D721Med (cell line): Measurements from ENCODE around the gene TMEM14A.
A peak's percentile ranks its signal among the peaks of the same experiment; 100 is the strongest.

Experiments used
- DNase-seq: peaks from one replicate; pipeline ENCODE4 v3.0.0; 2011; ENCODE audit warnings: low spot score; ENCODE audit not compliant: insufficient read length
- FAIRE-seq: peaks from 2 replicates; lab custom pipeline; 2011; peaks lifted over from hg19 to GRCh38; lab: Jason Lieb, UNC
- TF ChIP-seq, protein P1 (sequence below): IDR thresholded peaks from 2 replicates; pipeline ENCODE4 v1.5.1; 2012; ENCODE audit warnings: mild to moderate bottlenecking, control low read depth; ENCODE audit not compliant: insufficient read depth; ENCODE audit errors: missing control alignments

TMEM14A gene

DNA sequence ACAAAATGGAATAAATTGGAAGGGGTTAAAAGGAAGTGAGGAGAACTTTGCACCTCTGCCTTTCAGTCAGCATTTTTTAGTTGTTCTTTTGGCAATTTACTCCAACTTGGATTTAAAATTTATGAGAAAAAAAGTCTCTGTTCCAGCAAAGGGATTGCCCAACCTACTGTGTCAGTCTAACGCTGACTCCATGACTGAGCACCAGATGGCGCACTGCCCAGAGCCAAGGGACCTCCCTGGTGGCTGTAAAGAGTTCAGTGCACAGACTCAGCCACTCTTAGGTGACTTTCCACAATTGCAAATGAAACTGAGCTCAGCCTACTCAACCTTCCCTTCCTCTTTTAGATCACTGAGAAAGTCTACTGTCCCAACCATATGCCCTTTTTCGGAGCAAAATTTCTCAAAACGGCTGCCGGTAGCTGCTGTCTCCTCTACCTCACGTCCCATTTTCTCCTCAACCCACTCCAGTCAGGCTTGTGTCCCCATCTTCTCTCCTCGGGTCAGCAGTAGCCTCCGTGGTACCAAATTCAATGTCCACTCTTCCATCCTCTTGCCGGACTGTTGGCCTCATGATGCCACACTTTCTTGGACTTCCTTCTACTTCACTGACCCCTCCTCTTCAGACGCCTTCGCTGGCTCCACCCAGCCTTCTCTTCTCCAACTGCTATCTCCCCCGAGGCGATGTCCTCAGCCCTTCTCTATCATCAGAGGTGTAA lies 53.7 kb downstream of the TMEM14A start:
- FAIRE-seq (no peak), DNase-seq (peak; percentile 42)
- TF ChIP-seq, protein P1, sequence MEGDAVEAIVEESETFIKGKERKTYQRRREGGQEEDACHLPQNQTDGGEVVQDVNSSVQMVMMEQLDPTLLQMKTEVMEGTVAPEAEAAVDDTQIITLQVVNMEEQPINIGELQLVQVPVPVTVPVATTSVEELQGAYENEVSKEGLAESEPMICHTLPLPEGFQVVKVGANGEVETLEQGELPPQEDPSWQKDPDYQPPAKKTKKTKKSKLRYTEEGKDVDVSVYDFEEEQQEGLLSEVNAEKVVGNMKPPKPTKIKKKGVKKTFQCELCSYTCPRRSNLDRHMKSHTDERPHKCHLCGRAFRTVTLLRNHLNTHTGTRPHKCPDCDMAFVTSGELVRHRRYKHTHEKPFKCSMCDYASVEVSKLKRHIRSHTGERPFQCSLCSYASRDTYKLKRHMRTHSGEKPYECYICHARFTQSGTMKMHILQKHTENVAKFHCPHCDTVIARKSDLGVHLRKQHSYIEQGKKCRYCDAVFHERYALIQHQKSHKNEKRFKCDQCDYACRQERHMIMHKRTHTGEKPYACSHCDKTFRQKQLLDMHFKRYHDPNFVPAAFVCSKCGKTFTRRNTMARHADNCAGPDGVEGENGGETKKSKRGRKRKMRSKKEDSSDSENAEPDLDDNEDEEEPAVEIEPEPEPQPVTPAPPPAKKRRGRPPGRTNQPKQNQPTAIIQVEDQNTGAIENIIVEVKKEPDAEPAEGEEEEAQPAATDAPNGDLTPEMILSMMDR, result peak; percentile 77

DNA sequence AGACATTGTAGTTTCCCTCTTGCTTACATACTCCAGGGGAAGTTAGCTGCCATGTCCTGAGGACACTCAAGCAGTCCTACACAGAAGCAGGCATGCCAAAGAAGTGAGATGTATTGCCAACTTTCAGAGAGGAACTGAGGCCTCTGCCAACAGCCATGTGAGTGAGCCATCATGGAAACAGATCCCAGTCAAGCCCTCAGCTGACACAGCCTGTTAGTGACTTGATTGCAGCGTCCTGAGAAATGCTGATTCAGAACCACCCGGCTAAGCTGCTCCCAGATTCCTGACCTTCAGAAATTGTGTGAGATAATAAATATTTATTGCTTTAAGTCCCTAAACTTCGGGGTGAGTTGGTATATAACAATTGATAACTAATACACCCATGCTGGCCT lies 54.2 kb downstream of the TMEM14A start:
- FAIRE-seq, result no peak
- TF ChIP-seq, protein P1, result no peak
- no peak for DNase-seq

DNA sequence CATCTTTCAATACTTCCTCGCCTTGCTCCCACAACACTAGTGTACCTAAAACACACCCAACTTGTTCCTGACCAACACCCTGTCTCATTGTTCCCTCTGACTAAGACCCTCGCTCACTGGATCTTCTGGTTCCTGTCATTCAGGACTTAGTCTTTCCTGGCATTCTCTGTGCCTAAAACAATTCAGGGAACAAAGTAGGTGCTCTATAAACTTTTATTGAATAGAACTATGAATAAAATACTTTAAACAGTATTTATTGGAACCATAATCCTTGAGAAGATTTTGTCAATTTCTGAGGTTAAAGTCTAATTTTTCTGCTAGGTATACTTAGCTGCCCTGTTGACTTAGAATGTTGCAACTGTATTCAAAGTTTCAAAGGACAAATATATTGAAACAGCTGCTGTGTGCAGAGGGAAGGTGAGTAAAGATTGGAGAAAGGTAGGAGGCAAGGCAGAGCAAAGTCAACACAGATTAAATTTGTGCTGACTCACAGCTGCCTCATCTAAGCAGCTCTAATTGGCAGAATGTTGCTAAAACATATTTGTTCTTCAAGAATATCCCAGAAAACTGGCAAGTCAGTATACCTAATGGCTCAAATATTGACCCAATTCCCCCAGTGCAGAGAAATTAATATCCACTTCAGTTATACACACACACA lies 54.8 kb downstream of the TMEM14A start:
- TF ChIP-seq, protein P1, result no peak
- DNase-seq (no peak), FAIRE-seq (no peak)

DNA sequence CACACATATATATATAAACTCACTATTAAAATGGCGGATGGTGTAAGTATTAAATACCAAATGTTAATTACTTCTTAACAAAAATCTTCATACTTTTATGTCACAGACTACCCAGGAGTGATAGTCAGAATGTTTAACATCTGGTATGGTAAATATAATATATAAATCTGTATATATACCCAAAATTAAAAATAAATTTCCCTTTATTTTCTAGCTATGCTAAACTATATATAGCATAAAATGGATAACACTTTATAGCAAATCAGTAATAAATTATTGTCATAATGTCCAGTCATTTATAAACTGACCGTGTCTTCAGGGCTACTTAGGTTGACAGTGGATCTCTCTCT lies 55.3 kb downstream of the TMEM14A start:
- FAIRE-seq (no peak), DNase-seq (no peak)
- TF ChIP-seq, protein P1, result no peak

DNA sequence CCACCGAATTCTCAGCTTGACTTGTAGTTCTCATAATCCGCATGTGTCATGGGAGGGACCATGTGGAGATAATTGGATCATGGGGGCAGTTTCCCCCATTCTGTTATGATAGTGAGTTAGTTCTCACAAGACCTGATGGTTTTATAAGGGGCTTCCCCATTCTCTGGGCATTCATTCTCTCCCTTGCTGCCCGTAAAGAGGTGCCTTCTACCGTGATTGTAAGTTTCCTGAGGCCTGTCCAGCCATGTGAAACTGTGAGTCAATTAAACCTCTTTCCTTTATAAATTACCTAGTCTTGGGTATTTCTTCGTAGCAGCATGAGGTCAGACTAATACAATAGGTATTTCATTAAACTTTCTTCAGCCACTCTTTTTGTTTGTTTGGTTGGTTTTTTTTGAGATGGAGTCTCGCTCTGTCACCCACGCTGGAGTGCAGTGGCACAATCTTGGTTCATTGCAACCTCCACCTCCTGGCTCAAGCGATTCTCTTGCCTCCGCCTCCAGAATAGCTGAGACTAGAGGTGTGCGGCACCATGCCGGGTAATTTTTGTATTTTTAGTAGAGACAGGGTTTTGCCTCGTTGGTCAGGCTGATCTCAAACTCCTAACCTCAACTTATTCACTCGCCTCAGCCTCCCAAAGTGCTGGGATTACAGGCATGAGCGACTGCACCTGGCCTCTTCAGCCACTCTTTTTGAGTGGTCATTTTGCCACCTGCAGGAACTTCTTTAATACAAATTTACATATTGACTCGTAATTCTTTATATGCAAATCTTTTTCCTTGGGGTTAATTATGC lies 56.0 kb downstream of the TMEM14A start:
- no peak for DNase-seq
- FAIRE-seq, result no peak
- TF ChIP-seq, protein P1, result no peak

DNA sequence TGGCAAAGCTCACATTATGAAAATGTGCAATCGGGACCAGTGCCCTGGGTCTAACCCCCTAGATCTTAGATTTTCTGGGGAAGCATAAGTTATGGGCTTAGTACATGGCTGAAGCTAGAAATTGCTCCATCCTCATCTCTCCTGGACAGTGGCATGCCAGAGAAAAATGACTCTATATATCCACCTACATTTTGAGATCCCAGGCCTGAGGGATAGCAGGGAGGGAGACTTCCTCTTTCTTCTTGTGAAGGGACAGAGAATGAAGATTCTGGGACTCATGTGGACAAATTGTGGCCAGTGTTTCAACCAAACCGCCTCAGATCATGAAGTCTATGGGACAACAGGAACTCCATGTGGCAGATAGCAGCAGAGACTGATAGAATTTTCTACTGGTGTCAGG lies 57.0 kb downstream of the TMEM14A start:
- FAIRE-seq (no peak), DNase-seq (no peak)
- TF ChIP-seq, protein P1, result no peak
